ENCODE results near the gene PSENEN. TPM values are rescaled to one million over a fixed set of nuclear protein-coding genes. Genes with fewer than 3 reads are reported as not detected.

Gene PSENEN
- total and polyA plus RNA-seq, 9 of the 15 experiments (the other 6 are each of a cell fraction or from before 2014, with no cell fraction given), result 34.5 to 299 (median 61.1) TPM

DNA sequence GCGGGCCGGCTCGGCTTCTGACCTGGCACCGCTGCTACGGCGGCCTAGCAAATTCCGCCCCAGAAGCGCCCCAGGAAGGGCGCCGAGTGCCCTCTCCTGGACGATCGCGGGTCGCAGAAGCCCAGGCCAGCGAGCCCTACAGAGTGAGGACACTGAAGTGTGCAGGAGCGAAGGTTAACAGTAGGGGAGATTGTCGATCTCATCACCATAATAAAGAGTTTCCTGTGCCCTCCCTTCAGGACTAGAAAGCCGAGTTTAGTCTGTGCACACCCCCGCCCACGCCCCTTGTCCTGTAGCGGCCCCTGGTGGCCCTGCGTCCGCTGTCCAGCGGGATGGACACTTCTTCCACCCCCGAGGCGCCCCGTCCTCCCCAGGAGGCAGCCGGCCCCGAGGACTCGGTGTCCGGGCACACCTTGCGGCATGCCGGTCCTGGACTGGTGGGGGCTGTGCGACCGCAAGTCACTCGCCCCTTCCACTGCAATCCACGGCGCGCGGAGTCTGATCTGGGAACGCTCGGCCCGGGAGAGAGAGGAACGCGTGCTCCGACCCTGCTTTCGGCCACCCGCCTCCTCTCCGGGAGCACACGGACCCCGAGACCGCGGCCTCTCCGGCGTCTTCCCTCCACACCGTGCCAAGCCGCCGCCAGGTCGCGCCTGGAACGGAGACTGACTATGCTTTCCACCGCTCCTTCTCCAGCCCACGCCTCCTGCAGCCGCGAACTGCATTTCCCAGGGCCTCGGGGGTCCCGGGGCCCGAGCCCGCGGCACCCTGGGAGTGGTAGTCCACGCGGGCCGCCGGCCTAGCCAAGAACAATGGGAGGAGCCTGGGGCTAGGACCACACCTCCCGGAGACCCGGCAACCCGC is 28.4 kb upstream of the PSENEN start (continued):
- TF ChIP-seq ZNF318 (IDR thresholded peaks at IDR 0.05; ENCODE audit: borderline replicate concordance in 1 of 2, low read depth in 1 of 2), result no peak
- TF ChIP-seq CXXC5 (CRISPR knock-in tag; IDR thresholded peaks at IDR 0.05), result 0 out of 2 replicates have a peak, but pooled peaks have one; percentile 72
- TF ChIP-seq CBX2 (IDR thresholded peaks at IDR 0.05; ENCODE audit: insufficient read depth, low read length, poor library complexity, severe bottlenecking), result no peak
- peak; percentile 84 to 92 for TF ChIP-seq MAZ (CRISPR knock-in tag; conservative IDR thresholded peaks at IDR 0.05 in 1 of 2, IDR thresholded peaks at IDR 0.05 in 1 of 2)
- no peak for TF ChIP-seq GATAD2B (IDR thresholded peaks at IDR 0.05; ENCODE audit: borderline replicate concordance)
- TF ChIP-seq MTA3 (IDR thresholded peaks at IDR 0.05; ENCODE audit: borderline replicate concordance), result peak; percentile 63; the same call in 1 of the 2 replicates
- TF ChIP-seq ZFX (CRISPR knock-in tag; IDR thresholded peaks at IDR 0.05), result peak; percentile 88
- no peak for TF ChIP-seq BRCA1 (IDR thresholded peaks at IDR 0.05)
- TF ChIP-seq BRCA1 (CRISPR knock-in tag; IDR thresholded peaks at IDR 0.05), result no peak
- TF ChIP-seq CBFA2T3 (IDR thresholded peaks at IDR 0.05), result no peak
- TF ChIP-seq CBFB (CRISPR knock-in tag; IDR thresholded peaks at IDR 0.05), result peak; percentile 62; the same call in 1 of the 2 replicates
- peak; percentile 9; the same call in 1 of the 2 replicates for TF ChIP-seq ZNF584 (CRISPR knock-in tag; IDR thresholded peaks at IDR 0.05; ENCODE audit: low read depth)
- TF ChIP-seq ESRRA (IDR thresholded peaks at IDR 0.05; ENCODE audit: borderline replicate concordance, low read depth), result peak; percentile 34; the same call in 1 of the 2 replicates
- no peak for TF ChIP-seq FOXK1 (CRISPR knock-in tag; IDR thresholded peaks at IDR 0.05; ENCODE audit: borderline replicate concordance)
- no peak for TF ChIP-seq MCM5 (IDR thresholded peaks at IDR 0.05; ENCODE audit: low read depth)
- TF ChIP-seq, protein P1, sequence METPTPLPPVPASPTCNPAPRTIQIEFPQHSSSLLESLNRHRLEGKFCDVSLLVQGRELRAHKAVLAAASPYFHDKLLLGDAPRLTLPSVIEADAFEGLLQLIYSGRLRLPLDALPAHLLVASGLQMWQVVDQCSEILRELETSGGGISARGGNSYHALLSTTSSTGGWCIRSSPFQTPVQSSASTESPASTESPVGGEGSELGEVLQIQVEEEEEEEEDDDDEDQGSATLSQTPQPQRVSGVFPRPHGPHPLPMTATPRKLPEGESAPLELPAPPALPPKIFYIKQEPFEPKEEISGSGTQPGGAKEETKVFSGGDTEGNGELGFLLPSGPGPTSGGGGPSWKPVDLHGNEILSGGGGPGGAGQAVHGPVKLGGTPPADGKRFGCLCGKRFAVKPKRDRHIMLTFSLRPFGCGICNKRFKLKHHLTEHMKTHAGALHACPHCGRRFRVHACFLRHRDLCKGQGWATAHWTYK (CRISPR knock-in tag; IDR thresholded peaks at IDR 0.05), result peak; percentile 79; the same call in 1 of the 2 replicates
